Measurements from ENCODE around the gene ACACA. TPM values are rescaled to one million over a fixed set of nuclear protein-coding genes. Genes with fewer than 3 reads are reported as not detected.

Gene ACACA
- total RNA-seq: 104 and 105 TPM in 2 replicates

GRCh38 chr17:37406635-37407461 lies at the start of gene ACACA, which contains the start of gene TADA2A:
Gene ACACA (minus strand): TSS chr17:37406836. CDS start chr17:37406299, 537 bp downstream.
Gene TADA2A (plus strand): TSS chr17:37406886. CDS start chr17:37411366, 4,480 bp downstream.

DNA sequence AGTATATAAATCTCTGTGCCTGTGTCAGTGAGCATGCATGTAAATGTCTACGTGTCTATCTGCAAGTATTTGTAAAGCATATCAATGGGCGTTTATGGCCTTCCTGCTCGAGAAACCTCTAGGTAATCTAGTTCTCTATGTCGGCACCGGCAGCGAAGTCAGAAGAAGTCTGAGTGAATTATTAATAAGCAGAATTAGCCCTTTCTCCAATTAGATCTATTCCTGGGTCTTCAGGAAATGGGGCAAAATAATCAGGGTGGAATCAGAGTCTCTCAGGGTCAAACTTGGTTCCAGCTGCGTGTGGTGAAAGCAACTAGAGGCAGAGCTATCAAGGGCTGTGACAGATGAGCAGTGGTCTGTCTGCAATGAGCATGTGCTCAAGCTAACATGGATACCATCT lies 30.9 kb downstream of the ACACA start, which contains the start of gene C17orf78:
Gene C17orf78, plus strand, starts transcription at position 280 of the 400 bp plus-strand sequence. Its CDS starts 108 bp downstream, at position 388.

Other genes with a start within 250 kb of the ACACA start
- not detected in 2 replicates for gene C17orf78, start 30.9 kb downstream of the ACACA start, total RNA-seq
- 14.7 and 16.1 TPM in 2 replicates for gene TADA2A, start 50 bp upstream of the ACACA start, total RNA-seq
- 67.8 and 93.7 TPM in 2 replicates for gene DUSP14, start 83.1 kb upstream of the ACACA start, total RNA-seq
- gene SYNRG, start 202.6 kb upstream of the ACACA start, total RNA-seq: 14.0 and 24.2 TPM in 2 replicates
- 22.0 and 28.9 TPM in 2 replicates for gene DDX52, start 236.6 kb upstream of the ACACA start, total RNA-seq